ENCODE measurements around the gene ADGRG6.

- no peak for TF ChIP-seq CTCF (IDR thresholded peaks at IDR 0.05)
- no peak for TF ChIP-seq POLR2A (IDR thresholded peaks at IDR 0.05)
Measured at GRCh38 chr6:142329486-142330113, 27.8 kb downstream of the ADGRG6 start.
